Stimulated activated CD8-positive, alpha-beta memory T cell treated with anti-CD3 and anti-CD28 coated beads, Interleukin-12 subunit alpha, Interleukin-12 subunit beta, amount 100 ng/mL, for 1 hour (primary cell): Measurements from ENCODE around the gene WFDC12.

Experiments
- DNase-seq: peaks from one replicate; pipeline ENCODE4 v3.0.0-alpha.2; 2020; ENCODE audit warnings: low read depth

Gene WFDC12

GRCh38 chr20:45090481-45090880 lies 33.8 kb downstream of the WFDC12 start:
- no peak for DNase-seq

- no peak for DNase-seq
Observed at GRCh38 chr20:45088247-45088646, 36.0 kb downstream of the WFDC12 start.

GRCh38 chr20:45087814-45088213 lies 36.5 kb downstream of the WFDC12 start:
- DNase-seq = no peak

DNA sequence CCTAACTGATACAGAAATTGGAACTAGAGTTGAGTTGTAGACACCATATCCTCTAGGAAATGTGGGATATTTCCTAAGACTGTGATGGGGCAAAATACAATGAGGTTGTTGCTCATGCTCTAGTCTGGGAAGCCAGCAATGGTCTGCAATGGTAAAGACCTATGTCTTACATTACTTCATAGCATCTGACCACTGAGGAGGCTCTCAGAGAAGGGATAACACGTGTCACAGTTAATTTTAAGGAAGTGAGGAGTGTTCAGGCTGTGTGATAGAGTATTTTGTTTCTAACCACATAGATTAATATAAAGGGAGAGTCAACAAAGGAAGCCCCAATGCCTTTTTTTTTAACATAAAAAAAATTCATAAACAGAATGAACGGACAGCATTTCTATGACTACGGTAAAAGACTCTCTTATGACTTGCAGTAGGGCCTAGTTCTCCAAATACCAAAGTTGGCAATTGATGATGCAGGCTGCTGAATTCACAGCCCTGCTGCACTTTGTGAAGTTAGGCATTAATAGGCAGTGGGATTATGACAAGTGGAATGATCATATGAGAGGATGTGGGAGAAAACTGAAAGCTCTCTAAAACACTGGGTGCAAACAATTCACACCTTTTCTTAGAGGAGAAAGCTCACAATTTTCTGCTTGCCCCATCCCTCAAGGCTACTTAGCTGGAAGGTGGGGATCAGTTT lies 37.0 kb downstream of the WFDC12 start:
- DNase-seq = no peak

- no peak for DNase-seq
Observed at GRCh38 chr20:45085867-45086266, 38.4 kb downstream of the WFDC12 start.

- DNase-seq = no peak
Observed at GRCh38 chr20:45085289-45085688, 39.0 kb downstream of the WFDC12 start.

GRCh38 chr20:45083127-45083526 lies 41.1 kb downstream of the WFDC12 start:
- DNase-seq = no peak

DNA sequence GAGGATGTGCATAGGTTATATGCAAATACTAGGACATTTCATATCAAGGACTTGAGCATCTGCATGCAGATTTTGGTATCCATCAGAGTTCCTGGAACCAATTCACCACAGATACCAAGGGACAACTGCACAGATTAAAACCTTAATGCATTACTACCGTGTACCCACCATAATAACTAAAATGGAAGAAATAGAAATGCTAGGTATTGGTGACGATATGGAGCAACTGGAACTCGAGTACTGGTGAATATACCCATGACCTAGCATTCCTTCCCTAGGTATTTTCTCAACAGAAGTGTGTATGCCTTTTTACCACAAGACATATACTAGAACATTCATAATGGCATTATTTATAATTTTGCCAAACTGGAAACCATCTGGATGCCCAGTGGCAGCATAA lies 41.8 kb downstream of the WFDC12 start:
- no peak for DNase-seq

DNA sequence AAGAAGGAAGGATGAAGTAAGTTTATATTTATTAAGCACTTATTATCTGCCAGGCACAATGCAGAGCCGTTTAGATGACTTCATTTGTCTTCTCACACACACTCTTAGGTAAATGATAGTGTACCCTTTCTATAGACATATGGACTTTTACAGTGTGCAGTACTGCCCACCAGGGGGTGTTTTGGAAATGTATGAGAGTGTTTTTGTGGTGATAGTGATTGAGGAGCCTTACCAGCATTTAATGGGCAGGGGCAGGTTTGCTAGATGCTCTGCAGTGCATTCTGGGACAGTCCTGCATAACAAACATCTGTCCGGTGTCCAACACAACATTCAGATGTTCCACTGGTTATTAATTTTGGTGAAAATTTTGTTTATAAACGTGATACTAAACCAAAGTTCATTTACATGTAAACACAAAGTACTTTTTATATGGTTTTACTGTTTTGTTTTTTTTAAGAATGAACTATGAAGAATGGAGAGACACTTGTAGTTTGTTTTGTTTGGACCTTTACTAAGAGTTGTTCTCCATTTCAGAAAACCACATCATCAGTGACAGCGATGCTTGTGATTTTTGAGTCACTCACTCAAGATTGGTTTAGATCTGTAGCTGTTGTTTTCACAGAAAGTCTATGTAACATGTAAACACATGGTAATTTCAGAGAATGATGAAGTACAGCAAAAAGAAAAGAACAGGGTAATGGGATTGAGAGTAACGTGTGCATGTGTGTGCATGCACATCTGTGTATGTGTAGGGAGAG lies 43.2 kb downstream of the WFDC12 start:
- DNase-seq = no peak

DNA sequence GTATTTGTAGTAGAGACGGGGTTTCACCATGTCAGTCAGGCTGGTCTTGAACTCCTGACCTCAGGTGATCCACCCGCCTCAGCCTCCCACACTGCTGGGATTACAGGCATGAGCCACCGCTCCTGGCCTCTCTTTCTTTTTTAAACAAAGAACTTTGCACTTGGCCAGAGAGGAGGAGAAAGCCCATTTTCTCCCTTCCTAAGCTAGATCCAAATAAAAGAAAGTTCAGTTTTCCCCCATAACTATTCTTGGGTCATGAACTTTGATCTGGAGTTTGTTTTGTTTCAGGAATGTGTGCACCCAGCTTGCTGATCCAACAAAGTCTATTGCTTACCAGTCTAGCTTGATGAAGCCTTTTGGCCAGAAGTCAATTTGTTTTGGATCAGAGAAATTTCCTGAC lies 46.7 kb downstream of the WFDC12 start:
- DNase-seq = no peak
